ENCODE results near the gene SLC38A8. TPM values are rescaled to one million over a fixed set of nuclear protein-coding genes. Genes with fewer than 3 reads are reported as not detected.
A peak's percentile ranks its signal among the peaks of the same experiment; 100 is the strongest.

SLC38A8 gene
- total and polyA plus RNA-seq, 4 donors = 0.08 to 1.0 (median 0.32) TPM

GRCh38 chr16:84067640-84068039 lies 25.0 kb upstream of the SLC38A8 start (continued):
- TF ChIP-seq CTCF (IDR thresholded peaks at IDR 0.05; ENCODE audit: low read depth, low read length, missing input control) (no peak), ZBTB33 (IDR thresholded peaks at IDR 0.05) (no peak)

GRCh38 chr16:84065536-84066132 lies 23.0 kb upstream of the SLC38A8 start:
- DNase-seq (ENCODE audit: low spot score) = no peak
- H3K9ac ChIP-seq (ENCODE audit: low read depth in 1 of 2, low read length in 2 of 2) = no peak overlapping the region
- TF ChIP-seq JUND (IDR thresholded peaks at IDR 0.05) = no peak
- TF ChIP-seq CTCF (IDR thresholded peaks at IDR 0.05; ENCODE audit: low read depth, low read length, missing input control) = peak; percentile 66
- TF ChIP-seq FOXA2 (IDR thresholded peaks at IDR 0.05) = no peak
- peak; percentile 75 to 83 for TF ChIP-seq RAD21 (IDR thresholded peaks at IDR 0.05)
- TF ChIP-seq HNF4A (conservative IDR thresholded peaks at IDR 0.05) = no peak
- H3K27me3 ChIP-seq (ENCODE audit: control insufficient read depth in 4 of 4, insufficient read depth in 4 of 4, low read length in 3 of 4) = no peaks in the 10 kb centered on the region
- 50% methylated on average over 12 of the region's 12 CpGs for WGBS
- H3K4me1 ChIP-seq (ENCODE audit: control insufficient read depth in 4 of 4, insufficient read depth in 4 of 4, low read length in 3 of 4) = no peaks in the 10 kb centered on the region
- H3K4me3 ChIP-seq (ENCODE audit: low read depth in 1 of 3, low read length in 3 of 3) = no peak overlapping the region
- H3K27ac ChIP-seq (ENCODE audit: low read depth in 1 of 2, low read length in 2 of 2) = no peak overlapping the region
- H3K9me3 ChIP-seq (ENCODE audit: control insufficient read depth in 4 of 4, low read length in 3 of 4) = no peaks in the 10 kb centered on the region
- peaks cover 16 to 88% (median 63%) of the 10 kb centered on the region in 4 donors for H3K36me3 ChIP-seq (ENCODE audit: control insufficient read depth in 4 of 4, insufficient read depth in 3 of 4, low read depth in 1 of 4, low read length in 3 of 4)

- no peak for DNase-seq (ENCODE audit: low spot score)
- 93% methylated on average over 4 of the region's 4 CpGs for WGBS
- Histone ChIP-seq H3K9ac (ENCODE audit: low read depth in 1 of 2, low read length in 2 of 2) (no peak overlapping the region), H3K9me3 (ENCODE audit: control insufficient read depth in 4 of 4, low read length in 3 of 4) (no peaks in the 10 kb centered on the region), H3K27ac (ENCODE audit: low read depth in 1 of 2, low read length in 2 of 2) (no peak overlapping the region), H3K36me3 (ENCODE audit: control insufficient read depth in 4 of 4, insufficient read depth in 3 of 4, low read depth in 1 of 4, low read length in 3 of 4) (peaks cover 11 to 88% (median 59%) of the 10 kb centered on the region in 4 donors), H3K4me3 (ENCODE audit: low read depth in 1 of 3, low read length in 3 of 3) (no peak overlapping the region), H3K4me1 (ENCODE audit: control insufficient read depth in 4 of 4, insufficient read depth in 4 of 4, low read length in 3 of 4) (no peaks in the 10 kb centered on the region), H3K27me3 (ENCODE audit: control insufficient read depth in 4 of 4, insufficient read depth in 4 of 4, low read length in 3 of 4) (no peaks in the 10 kb centered on the region)
- no peak for TF ChIP-seq EGR1 (IDR thresholded peaks at IDR 0.05; ENCODE audit: low read depth in 2 of 2)
Measured at GRCh38 chr16:84063980-84064379, 21.4 kb upstream of the SLC38A8 start.

Data from liver (tissue), 9 donors.